A673 (cell line): ENCODE measurements around the gene VAV2. TPM values are rescaled to one million over a fixed set of nuclear protein-coding genes. Genes with fewer than 3 reads are reported as not detected.
A peak's percentile ranks its signal among the peaks of the same experiment; 100 is the strongest.

Source experiments
- BruUV-seq: library from RNA; stranded (reverse); fragments of 400-500 nt; replicated peaks from 2 replicates; lab custom pipeline; 2021; lab: Mats Ljungman, UMichigan
- CTCF ChIA-PET: fragments of 300-600 bp; sonication (Branson Sonifier 250); formaldehyde crosslinking; loops from one replicate; lab custom pipeline; 2022; ENCODE audit warnings: antibody characterized with exemption; lab: Charles Lee
- POLR2A ChIA-PET: fragments of 300-600 bp; sonication (Branson Sonifier 250); formaldehyde crosslinking; loops from one replicate; lab custom pipeline; 2022; ENCODE audit warnings: antibody characterized with exemption; ENCODE audit not compliant: low non-redundant PET; lab: Charles Lee
- DNase-seq: peaks from one replicate; pipeline ENCODE4 v3.0.0-alpha.2; 2015; ENCODE audit warnings: low spot score
- H3K27ac ChIP-seq: fragments of 200-600 bp; sonication (generic); 2 replicates; pipeline ENCODE4 v1.5.1; 2016; ENCODE audit warnings: mixed run types, low read depth, mild to moderate bottlenecking, mixed read lengths, antibody characterized with exemption, low read length; ENCODE audit not compliant: poor library complexity, severe bottlenecking
- H3K27me3 ChIP-seq: fragments of 200-600 bp; sonication (generic); replicated peaks from 2 replicates; pipeline ENCODE4 v1.6.1; 2017; ENCODE audit warnings: mixed run types, low read depth, mild to moderate bottlenecking, mixed read lengths, antibody characterized with exemption, low read length; ENCODE audit not compliant: insufficient read depth, poor library complexity
- H3K36me3 ChIP-seq: fragments of 200-600 bp; sonication (generic); 2 replicates; pipeline ENCODE4 v1.6.1; 2016; ENCODE audit warnings: mixed run types, mild to moderate bottlenecking, mixed read lengths, antibody characterized with exemption, low read length; ENCODE audit not compliant: insufficient read depth, poor library complexity, severe bottlenecking
- H3K4me1 ChIP-seq: fragments of 200-600 bp; sonication (generic); 2 replicates; pipeline ENCODE4 v1.6.1; 2017; ENCODE audit warnings: mixed run types, mild to moderate bottlenecking, mixed read lengths, antibody characterized with exemption, low read length; ENCODE audit not compliant: insufficient read depth, poor library complexity, severe bottlenecking
- H3K4me3 ChIP-seq: fragments of 200-600 bp; sonication (generic); 2 replicates; pipeline ENCODE4 v1.5.1; 2016; ENCODE audit warnings: low read depth, mixed run types, mild to moderate bottlenecking, mixed read lengths, low read length; ENCODE audit not compliant: poor library complexity, severe bottlenecking
- H3K9me3 ChIP-seq: fragments of 200-600 bp; sonication (generic); 2 replicates; pipeline ENCODE4 v1.6.1; 2016; ENCODE audit warnings: mixed run types, low read depth, mild to moderate bottlenecking, mixed read lengths, antibody characterized with exemption, low read length; ENCODE audit not compliant: poor library complexity, severe bottlenecking
- CTCF ChIP-seq: fragments of 300-800, 200-600 bp; sonication (generic); conservative IDR thresholded peaks from 2 replicates; pipeline ENCODE4 v1.5.1; 2017; ENCODE audit warnings: low read depth, mild to moderate bottlenecking, antibody characterized with exemption, low read length, moderate library complexity, mixed read lengths
- EZH2 ChIP-seq: fragments of 200-600 bp; sonication (generic); IDR thresholded peaks from 2 replicates; pipeline ENCODE4 v1.6.1; 2017; ENCODE audit warnings: borderline replicate concordance, low read depth, mild to moderate bottlenecking, mixed read lengths, antibody characterized with exemption, low read length; ENCODE audit not compliant: poor library complexity, severe bottlenecking
- intact Hi-C: fragments of 100-400 bp; cut with micrococcal nuclease; formaldehyde crosslinking; loops from one replicate; pipeline ENCODE4 v1.10.0; 2022; ENCODE audit not compliant: unreplicated experiment
- total RNA-seq: library from RNA; stranded (reverse); gene quantifications from 2 replicates; pipeline ENCODE4 v1.2.3, GENCODE V29; 2021

VAV2 gene
- total RNA-seq, 1 experiment from 2014 or later, result 16.4 TPM

GRCh38 chr9:133957328-133957727 lies 34.8 kb downstream of the VAV2 start:
- TF ChIP-seq CTCF (no peak), EZH2 (no peak)
- Histone ChIP-seq H3K27me3 (no peaks in the 10 kb centered on the region), H3K36me3 (no peaks in the 10 kb centered on the region), H3K4me1 (peaks cover 16% of the 10 kb centered on the region), H3K4me3 (no peak overlapping the region), H3K27ac (no peak overlapping the region), H3K9me3 (no peaks in the 10 kb centered on the region)
- intact Hi-C loops, result no loop called here
- no TSS peak for BruUV-seq
- DNase-seq, result no peak
- CTCF ChIA-PET, result no interaction called here
- POLR2A ChIA-PET, result no interaction called here

DNA sequence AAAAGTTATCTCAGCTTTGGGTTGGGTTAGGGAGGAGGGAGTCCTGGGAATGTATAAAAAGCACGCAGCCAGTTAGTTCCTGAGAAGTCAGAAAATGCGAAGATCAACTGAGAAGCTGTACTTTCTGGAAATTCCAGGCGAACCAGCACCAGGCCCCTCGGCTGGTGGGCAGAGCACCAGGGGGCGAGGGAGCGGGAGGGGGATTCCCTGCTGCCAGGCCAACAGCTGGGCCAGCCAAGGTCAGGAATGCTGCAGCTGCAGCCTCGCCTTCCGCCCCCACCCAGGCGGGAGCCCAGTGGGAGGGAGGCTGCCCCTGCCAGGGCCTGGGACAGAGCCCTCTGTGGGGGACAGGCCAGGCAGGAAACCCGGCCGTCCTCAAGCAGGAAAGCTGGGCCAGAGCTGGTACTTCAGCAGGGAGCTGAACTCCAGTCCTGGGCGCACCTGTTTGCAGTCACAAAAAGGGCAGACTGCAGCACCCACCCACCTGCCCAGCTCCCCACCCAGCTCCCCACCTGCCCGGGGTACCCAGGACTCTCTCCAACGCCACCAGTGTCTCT lies 35.5 kb downstream of the VAV2 start:
- BruUV-seq, result no TSS peak
- no peaks in the 10 kb centered on the region for H3K36me3 ChIP-seq
- ChIA-PET CTCF (interaction anchor here (1.7 kb wide), 1 partner anchor 37 kb away, joined by 6 read pairs; no protein-coding TSS in a partner anchor), POLR2A (interaction anchor here (0.7 kb wide), 1 partner anchor 68 kb away, joined by 5 read pairs; no protein-coding TSS in a partner anchor)
- H3K4me1 ChIP-seq, result peaks cover 16% of the 10 kb centered on the region
- H3K27ac ChIP-seq, result peak overlapping the region; percentile 84
- H3K4me3 ChIP-seq, result no peak overlapping the region
- TF ChIP-seq CTCF (no peak), EZH2 (no peak)
- intact Hi-C loops, result no loop called here
- H3K9me3 ChIP-seq, result no peaks in the 10 kb centered on the region
- DNase-seq, result no peak
- no peaks in the 10 kb centered on the region for H3K27me3 ChIP-seq

DNA sequence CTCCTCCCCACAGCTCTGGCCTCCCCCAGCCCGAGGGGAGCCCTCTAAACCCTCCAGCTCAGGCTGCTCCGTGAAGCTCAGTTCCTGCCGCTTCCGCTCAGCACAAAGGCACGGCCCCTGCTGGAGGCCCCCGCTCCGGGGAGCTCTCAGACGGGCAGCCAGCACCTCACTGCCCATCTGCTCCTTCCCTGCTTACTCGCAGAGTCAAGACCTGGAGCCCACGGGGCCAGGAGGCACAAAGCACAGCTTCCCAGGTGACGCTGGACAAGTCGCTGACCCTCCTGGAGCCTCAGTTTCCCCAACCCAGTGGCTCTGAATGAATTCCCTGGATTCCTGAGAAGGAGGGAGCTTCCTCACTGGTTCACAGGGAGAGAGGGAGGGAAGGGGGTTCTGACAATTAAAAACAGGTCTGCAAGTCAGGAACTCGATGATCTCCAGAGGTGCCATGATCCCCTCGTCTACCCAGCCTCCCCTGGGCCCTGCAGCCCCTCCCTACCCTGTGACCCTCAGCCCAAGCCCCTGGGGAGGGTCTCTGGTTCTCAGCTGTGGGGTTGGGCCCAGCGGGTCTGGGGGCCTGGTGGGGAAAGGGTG lies 36.2 kb downstream of the VAV2 start:
- ChIA-PET POLR2A (interaction anchor here (0.7 kb wide), 1 partner anchor 69 kb away, joined by 5 read pairs; no protein-coding TSS in a partner anchor), CTCF (interaction anchor here (1.0 to 1.7 kb wide), 2 partner anchors 38 to 167 kb away, joined by 3 to 6 read pairs; no protein-coding TSS in a partner anchor)
- no TSS peak for BruUV-seq
- peak overlapping the region; percentile 84 for H3K27ac ChIP-seq
- peaks cover 16% of the 10 kb centered on the region for H3K4me1 ChIP-seq
- H3K36me3 ChIP-seq, result no peaks in the 10 kb centered on the region
- TF ChIP-seq CTCF, result no peak
- no peak for TF ChIP-seq EZH2
- DNase-seq, result peak; percentile 69
- no peaks in the 10 kb centered on the region for H3K27me3 ChIP-seq
- H3K9me3 ChIP-seq, result no peaks in the 10 kb centered on the region
- intact Hi-C loops, result no loop called here
- H3K4me3 ChIP-seq, result no peak overlapping the region
